ENCODE data around the gene ZNF782.

ZNF782 gene

GRCh38 chr9:96859461-96860198 is 5.3 kb upstream of the ZNF782 start:
- TF ChIP-seq CTCF (IDR thresholded peaks at IDR 0.05; ENCODE audit: borderline replicate concordance, extremely low read depth, low read length, poor library complexity, severe bottlenecking) (no peak), EZH2 (IDR thresholded peaks at IDR 0.05; ENCODE audit: borderline replicate concordance, low read depth, low read length, severe bottlenecking) (no peak)
- ATAC-seq (ENCODE audit: insufficient read depth, low read depth), result no peak
- no peak overlapping the region for H2AFZ ChIP-seq (ENCODE audit: low read depth, low read length)
- no peak overlapping the region for H3K4me2 ChIP-seq (ENCODE audit: insufficient read depth, low read length)
- no peaks in the 10 kb centered on the region for H4K20me1 ChIP-seq (ENCODE audit: insufficient read depth, low read length)
- no peaks in the 10 kb centered on the region for H3K79me2 ChIP-seq (ENCODE audit: insufficient read depth, low read length)
- no peaks in the 10 kb centered on the region for H3K27me3 ChIP-seq (ENCODE audit: insufficient read depth, low read length, poor library complexity)
- H3K9ac ChIP-seq (ENCODE audit: low read depth, low read length), result no peak overlapping the region
- no peak overlapping the region for H3K4me3 ChIP-seq (ENCODE audit: low read depth in 1 of 2, low read length in 2 of 2)
- peaks cover 7% of the 10 kb centered on the region for H3K4me1 ChIP-seq (ENCODE audit: insufficient read depth, low read length)
- no peak for DNase-seq
- no peaks in the 10 kb centered on the region for H3K9me3 ChIP-seq (ENCODE audit: insufficient read depth, low read length, severe bottlenecking)
- H3K27ac ChIP-seq (ENCODE audit: low read length), result no peak overlapping the region
- H3K36me3 ChIP-seq (ENCODE audit: insufficient read depth, low read length), result 0 out of 2 replicates have a peak, but pooled peaks cover 5% of the 10 kb centered on the region

- H3K27me3 ChIP-seq (ENCODE audit: insufficient read depth, low read length, poor library complexity), result no peaks in the 10 kb centered on the region
- TF ChIP-seq EZH2 (IDR thresholded peaks at IDR 0.05; ENCODE audit: borderline replicate concordance, low read depth, low read length, severe bottlenecking) (no peak), CTCF (IDR thresholded peaks at IDR 0.05; ENCODE audit: borderline replicate concordance, extremely low read depth, low read length, poor library complexity, severe bottlenecking) (no peak)
- ATAC-seq (ENCODE audit: insufficient read depth, low read depth) (no peak), DNase-seq (no peak)
- H3K79me2 ChIP-seq (ENCODE audit: insufficient read depth, low read length), result peaks cover 7% of the 10 kb centered on the region
- no peak overlapping the region for H3K27ac ChIP-seq (ENCODE audit: low read length)
- no peak overlapping the region for H3K9ac ChIP-seq (ENCODE audit: low read depth, low read length)
- H2AFZ ChIP-seq (ENCODE audit: low read depth, low read length), result no peak overlapping the region
- no peak overlapping the region for H3K4me3 ChIP-seq (ENCODE audit: low read depth in 1 of 2, low read length in 2 of 2)
- no peak overlapping the region for H3K4me2 ChIP-seq (ENCODE audit: insufficient read depth, low read length)
- peaks cover 10% of the 10 kb centered on the region for H3K4me1 ChIP-seq (ENCODE audit: insufficient read depth, low read length)
- no peaks in the 10 kb centered on the region for H3K9me3 ChIP-seq (ENCODE audit: insufficient read depth, low read length, severe bottlenecking)
- H4K20me1 ChIP-seq (ENCODE audit: insufficient read depth, low read length), result no peaks in the 10 kb centered on the region
- 0 out of 2 replicates have a peak, but pooled peaks cover 5% of the 10 kb centered on the region for H3K36me3 ChIP-seq (ENCODE audit: insufficient read depth, low read length)
These were observed 4.4 kb upstream of the ZNF782 start for GRCh38 chr9:96858670-96859069.

GRCh38 chr9:96858018-96858573 is 3.8 kb upstream of the ZNF782 start:
- no peaks in the 10 kb centered on the region for H3K27me3 ChIP-seq (ENCODE audit: insufficient read depth, low read length, poor library complexity)
- H3K79me2 ChIP-seq (ENCODE audit: insufficient read depth, low read length), result peaks cover 12% of the 10 kb centered on the region
- no peak overlapping the region for H3K27ac ChIP-seq (ENCODE audit: low read length)
- 0 out of 2 replicates have a peak, but pooled peaks cover 5% of the 10 kb centered on the region for H3K36me3 ChIP-seq (ENCODE audit: insufficient read depth, low read length)
- H2AFZ ChIP-seq (ENCODE audit: low read depth, low read length), result no peak overlapping the region
- ATAC-seq (ENCODE audit: insufficient read depth, low read depth) (no peak), DNase-seq (no peak)
- peaks cover 16% of the 10 kb centered on the region for H3K4me1 ChIP-seq (ENCODE audit: insufficient read depth, low read length)
- 0 out of 2 replicates have a peak, but pooled peaks cover under 1% of the 10 kb centered on the region for H4K20me1 ChIP-seq (ENCODE audit: insufficient read depth, low read length)
- H3K9ac ChIP-seq (ENCODE audit: low read depth, low read length), result no peak overlapping the region
- no peak for TF ChIP-seq CTCF (IDR thresholded peaks at IDR 0.05; ENCODE audit: borderline replicate concordance, extremely low read depth, low read length, poor library complexity, severe bottlenecking)
- TF ChIP-seq EZH2 (IDR thresholded peaks at IDR 0.05; ENCODE audit: borderline replicate concordance, low read depth, low read length, severe bottlenecking), result no peak
- no peaks in the 10 kb centered on the region for H3K9me3 ChIP-seq (ENCODE audit: insufficient read depth, low read length, severe bottlenecking)
- H3K4me2 ChIP-seq (ENCODE audit: insufficient read depth, low read length), result no peak overlapping the region
- no peak overlapping the region for H3K4me3 ChIP-seq (ENCODE audit: low read depth in 1 of 2, low read length in 2 of 2)

Data from DND-41 (cell line).